ENCODE measurements around the gene RAB27A. TPM values are rescaled to one million over a fixed set of nuclear protein-coding genes. Genes with fewer than 3 reads are reported as not detected.

Gene RAB27A
- total RNA-seq = 14.8 TPM

DNA sequence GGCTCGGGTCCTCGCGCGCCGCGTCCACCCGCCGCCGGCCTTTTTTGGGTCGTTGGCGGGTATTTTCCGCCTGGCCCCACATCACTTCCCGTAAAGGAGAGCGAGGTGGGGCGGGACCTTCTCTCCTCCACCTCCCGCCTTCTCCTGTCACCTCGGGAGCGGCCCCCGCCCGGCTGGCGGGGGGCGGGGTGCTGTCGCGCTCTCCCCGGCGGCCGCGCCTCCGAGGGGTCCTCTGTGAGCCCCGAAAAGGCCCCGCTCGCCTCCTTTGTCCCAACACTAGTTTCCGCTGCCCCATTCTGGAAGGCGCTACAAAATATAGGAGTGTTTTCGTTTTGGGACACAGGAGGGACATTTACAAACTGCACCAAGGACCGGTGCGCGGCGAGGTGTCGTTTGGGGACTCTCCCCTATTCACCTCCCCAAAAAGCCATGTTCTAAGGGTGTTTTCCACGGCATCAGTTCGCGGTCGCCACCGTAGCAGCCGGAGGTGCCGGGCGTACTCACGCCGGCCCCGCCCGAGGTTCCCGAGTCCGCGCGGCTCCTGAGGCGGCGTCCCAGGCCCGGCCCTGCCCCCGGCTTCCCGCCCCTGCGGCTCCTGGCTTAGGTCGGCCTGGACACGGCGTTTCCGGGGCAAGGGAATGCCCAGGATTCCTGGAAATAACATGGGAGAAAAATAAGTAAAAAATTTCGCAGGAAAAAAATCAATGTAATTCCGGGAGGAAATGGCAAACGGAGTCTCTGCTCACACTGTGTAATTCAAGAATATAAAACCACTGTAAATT, at the start of gene RAB27A:
Gene RAB27A (minus strand): TSS at position 68 of the 782 bp plus-strand sequence. CDS start 54,879 bp downstream, outside the sequence.

DNA sequence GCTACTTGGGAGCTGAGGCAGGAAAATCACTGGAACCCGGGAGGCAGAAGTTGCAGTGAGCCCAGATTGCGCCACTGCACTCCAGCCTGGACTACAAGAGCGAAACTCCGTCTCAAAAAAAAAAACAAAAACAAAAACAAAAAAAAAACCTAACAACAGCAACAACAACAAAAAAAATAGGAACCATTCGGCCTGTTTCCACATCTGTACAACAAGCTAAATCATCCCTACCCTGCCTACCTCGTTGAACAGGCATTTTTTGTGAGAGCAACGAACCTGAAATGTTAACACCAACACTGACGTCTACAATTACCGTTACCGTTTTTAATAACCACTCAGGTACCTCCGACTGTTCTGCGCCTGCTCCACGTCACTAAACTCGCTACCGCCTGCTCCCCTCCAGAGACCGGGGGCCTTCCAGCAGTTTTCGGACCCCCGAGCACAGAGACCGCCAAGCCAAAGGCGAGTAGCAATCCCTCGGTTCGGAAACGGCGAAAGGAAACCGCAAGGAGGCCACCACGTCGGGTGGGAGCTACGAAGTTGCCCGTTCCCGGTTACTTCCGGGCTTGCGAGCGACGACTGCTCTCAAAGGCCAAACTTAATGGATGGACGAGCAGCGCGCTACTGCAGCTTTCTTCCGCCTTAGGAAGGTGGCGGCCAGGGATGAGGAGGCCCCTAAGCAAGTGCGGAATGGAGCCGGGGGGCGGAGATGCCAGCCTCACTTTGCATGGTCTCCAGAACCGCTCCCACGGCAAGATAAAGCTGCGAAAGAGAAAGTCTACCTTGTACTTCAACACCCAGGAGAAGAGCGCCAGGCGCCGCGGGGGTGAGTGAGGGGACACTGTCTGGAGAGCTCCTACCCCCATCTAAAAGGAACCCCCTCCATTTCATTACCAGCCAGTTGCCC, 29.2 kb upstream of the RAB27A start, which contains the start of the genes PIGB and PIGBOS1:
Gene PIGB (plus strand): TSS at position 635 of the 907 bp plus-strand sequence. CDS start 29 bp downstream, at position 664.
Gene PIGBOS1 (minus strand): TSS at position 536 of the 907 bp plus-strand sequence. CDS start 1,331 bp downstream, outside the sequence.

DNA sequence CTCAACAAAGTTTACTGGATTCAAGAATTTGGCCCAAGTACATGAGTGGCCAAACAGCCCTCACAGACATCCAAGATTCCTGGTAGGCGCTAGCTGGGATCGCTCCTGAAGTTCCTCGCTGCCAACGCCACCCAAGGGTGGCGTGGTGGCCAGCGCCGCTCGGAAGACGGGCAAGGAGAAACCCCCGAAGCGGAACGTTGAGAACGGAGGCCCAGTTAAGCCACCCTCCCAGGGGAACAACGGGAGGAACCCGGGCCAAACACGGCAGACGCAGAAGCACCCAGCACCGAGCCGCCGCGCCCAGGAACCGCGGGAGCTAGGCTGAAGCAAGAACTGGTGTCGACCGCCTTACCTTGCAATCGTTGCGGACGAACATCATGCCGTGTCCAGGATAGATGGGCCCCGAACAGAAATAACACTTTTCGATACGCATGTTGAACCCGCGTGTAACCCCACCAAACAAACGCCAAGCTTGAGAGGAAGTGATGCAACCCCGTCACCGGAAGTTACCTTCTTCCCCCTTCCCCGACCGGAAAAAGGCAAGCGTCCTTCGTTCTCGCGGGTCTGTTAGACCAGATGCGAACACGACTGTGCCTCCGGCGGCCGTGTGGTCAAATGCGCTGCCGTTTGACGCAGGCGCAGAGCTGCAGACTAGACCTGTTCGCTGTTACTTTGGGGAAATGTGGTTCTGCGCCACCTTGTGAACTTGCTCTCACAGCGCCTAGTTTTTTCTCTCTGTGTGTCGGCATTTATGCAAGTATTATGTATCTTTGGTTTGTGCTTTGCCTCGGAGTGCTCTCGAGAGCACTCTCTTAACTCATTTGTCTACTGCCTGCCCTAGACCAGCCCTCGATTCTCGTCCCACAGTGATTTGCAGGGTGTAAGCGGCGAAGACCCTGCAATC, 92.9 kb downstream of the RAB27A start, which contains the start of gene RSL24D1:
Gene RSL24D1 (minus strand): TSS at position 484 of the 904 bp plus-strand sequence. CDS start 51 bp downstream, at position 433.

Other genes starting within 250 kb of the RAB27A start
- 76.4 TPM for gene RSL24D1, start 92.9 kb downstream of the RAB27A start, total RNA-seq
- 15.6 TPM for gene PIGBOS1, start 29.3 kb upstream of the RAB27A start, total RNA-seq
- gene PIGB, start 29.4 kb upstream of the RAB27A start, total RNA-seq = 11.3 TPM
- 31.6 TPM for gene CCPG1, start 118.5 kb upstream of the RAB27A start, total RNA-seq
- gene PIERCE2, start 118.7 kb upstream of the RAB27A start, total RNA-seq = 2.6 TPM
- gene DNAAF4, start 218.4 kb upstream of the RAB27A start, total RNA-seq = 9.0 TPM

Measured in metanephros (tissue), 1 donor.